ENCODE data around the gene ANKRD42. TPM values are rescaled to one million over a fixed set of nuclear protein-coding genes. Genes with fewer than 3 reads are reported as not detected.

ANKRD42 gene
- total and polyA plus RNA-seq, 9 of the 15 experiments (the other 6 are each of a cell fraction or from before 2014, with no cell fraction given), result 2.8 to 9.1 (median 6.1) TPM

DNA sequence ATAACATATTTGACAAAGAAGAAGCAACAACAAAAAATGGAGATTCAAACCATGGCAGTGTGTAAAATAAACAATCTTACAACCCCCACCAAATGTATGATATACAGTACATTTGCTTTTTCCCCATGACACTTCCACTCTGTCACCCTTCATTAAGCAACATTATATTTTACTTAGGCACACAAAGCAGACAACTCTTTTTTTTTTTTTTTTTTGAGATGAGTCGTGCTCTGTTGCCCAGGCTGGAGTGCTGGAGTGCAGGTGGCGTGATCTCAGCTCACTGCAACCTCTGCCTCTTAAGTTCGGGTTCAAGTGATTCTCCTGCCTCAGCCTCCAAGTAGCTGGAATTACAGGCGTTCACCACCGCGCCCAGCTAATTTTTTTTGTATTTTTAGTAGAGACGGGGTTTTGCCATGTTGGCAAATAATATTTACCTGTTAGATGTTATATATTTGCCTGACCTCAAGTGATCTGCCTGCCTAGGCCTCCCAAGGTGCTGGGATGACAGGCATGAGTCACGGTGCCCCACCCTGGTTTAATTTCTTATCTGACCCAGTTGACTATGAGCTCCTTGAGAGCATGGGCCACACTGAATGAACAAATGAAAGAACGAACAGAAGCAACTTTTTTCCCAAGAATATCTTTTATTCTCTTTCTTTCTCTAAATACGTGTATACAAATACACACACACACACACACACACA is 42.1 kb upstream of the ANKRD42 start (continued):
- no peak for TF ChIP-seq FOXM1 (IDR thresholded peaks at IDR 0.05; ENCODE audit: low read depth)
- no peak for TF ChIP-seq FOXM1 (CRISPR knock-in tag; IDR thresholded peaks at IDR 0.05; ENCODE audit: low read depth)
- no peak for TF ChIP-seq KDM2B (CRISPR knock-in tag; IDR thresholded peaks at IDR 0.05)
- TF ChIP-seq, protein P1, sequence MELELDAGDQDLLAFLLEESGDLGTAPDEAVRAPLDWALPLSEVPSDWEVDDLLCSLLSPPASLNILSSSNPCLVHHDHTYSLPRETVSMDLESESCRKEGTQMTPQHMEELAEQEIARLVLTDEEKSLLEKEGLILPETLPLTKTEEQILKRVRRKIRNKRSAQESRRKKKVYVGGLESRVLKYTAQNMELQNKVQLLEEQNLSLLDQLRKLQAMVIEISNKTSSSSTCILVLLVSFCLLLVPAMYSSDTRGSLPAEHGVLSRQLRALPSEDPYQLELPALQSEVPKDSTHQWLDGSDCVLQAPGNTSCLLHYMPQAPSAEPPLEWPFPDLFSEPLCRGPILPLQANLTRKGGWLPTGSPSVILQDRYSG (tag; conservative IDR thresholded peaks at IDR 0.05; ENCODE audit: low read depth), result peak; percentile 54; the same call in 1 of the 2 replicates
- 0 out of 4 replicates have a peak, but pooled peaks of 1 of the 2 experiments have one; percentile 26 for TF ChIP-seq FOXK2 (conservative IDR thresholded peaks at IDR 0.05 in 1 of 2, IDR thresholded peaks at IDR 0.05 in 1 of 2; ENCODE audit: low read depth in 2 of 2)
- TF ChIP-seq ATF1 (CRISPR knock-in tag; IDR thresholded peaks at IDR 0.05), result no peak
- TF ChIP-seq ATF1 (tag; IDR thresholded peaks at IDR 0.05), result 0 out of 2 replicates have a peak, but pooled peaks have one; percentile 19
- no peak for TF ChIP-seq HMG20A (CRISPR knock-in tag; conservative IDR thresholded peaks at IDR 0.05)
- TF ChIP-seq, protein P2, sequence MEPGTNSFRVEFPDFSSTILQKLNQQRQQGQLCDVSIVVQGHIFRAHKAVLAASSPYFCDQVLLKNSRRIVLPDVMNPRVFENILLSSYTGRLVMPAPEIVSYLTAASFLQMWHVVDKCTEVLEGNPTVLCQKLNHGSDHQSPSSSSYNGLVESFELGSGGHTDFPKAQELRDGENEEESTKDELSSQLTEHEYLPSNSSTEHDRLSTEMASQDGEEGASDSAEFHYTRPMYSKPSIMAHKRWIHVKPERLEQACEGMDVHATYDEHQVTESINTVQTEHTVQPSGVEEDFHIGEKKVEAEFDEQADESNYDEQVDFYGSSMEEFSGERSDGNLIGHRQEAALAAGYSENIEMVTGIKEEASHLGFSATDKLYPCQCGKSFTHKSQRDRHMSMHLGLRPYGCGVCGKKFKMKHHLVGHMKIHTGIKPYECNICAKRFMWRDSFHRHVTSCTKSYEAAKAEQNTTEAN (CRISPR knock-in tag; IDR thresholded peaks at IDR 0.05), result no peak
- peak; percentile 59; the same call in 1 of the 2 replicates for TF ChIP-seq HDAC2 (IDR thresholded peaks at IDR 0.05)
- TF ChIP-seq, protein P3, sequence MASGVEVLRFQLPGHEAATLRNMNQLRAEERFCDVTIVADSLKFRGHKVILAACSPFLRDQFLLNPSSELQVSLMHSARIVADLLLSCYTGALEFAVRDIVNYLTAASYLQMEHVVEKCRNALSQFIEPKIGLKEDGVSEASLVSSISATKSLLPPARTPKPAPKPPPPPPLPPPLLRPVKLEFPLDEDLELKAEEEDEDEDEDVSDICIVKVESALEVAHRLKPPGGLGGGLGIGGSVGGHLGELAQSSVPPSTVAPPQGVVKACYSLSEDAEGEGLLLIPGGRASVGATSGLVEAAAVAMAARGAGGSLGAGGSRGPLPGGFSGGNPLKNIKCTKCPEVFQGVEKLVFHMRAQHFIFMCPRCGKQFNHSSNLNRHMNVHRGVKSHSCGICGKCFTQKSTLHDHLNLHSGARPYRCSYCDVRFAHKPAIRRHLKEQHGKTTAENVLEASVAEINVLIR (CRISPR knock-in tag; IDR thresholded peaks at IDR 0.05), result no peak
- no peak for TF ChIP-seq ZNF324 (CRISPR knock-in tag; IDR thresholded peaks at IDR 0.05)
- TF ChIP-seq TGIF2 (CRISPR knock-in tag; IDR thresholded peaks at IDR 0.05), result no peak
- no peak for TF ChIP-seq TRIM28 (IDR thresholded peaks at IDR 0.05)
- TF ChIP-seq, protein P4, sequence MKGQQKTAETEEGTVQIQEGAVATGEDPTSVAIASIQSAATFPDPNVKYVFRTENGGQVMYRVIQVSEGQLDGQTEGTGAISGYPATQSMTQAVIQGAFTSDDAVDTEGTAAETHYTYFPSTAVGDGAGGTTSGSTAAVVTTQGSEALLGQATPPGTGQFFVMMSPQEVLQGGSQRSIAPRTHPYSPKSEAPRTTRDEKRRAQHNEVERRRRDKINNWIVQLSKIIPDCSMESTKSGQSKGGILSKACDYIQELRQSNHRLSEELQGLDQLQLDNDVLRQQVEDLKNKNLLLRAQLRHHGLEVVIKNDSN (CRISPR knock-in tag; IDR thresholded peaks at IDR 0.05), result no peak
- no peak for TF ChIP-seq ZNF79 (CRISPR knock-in tag; IDR thresholded peaks at IDR 0.05; ENCODE audit: low read depth)
- TF ChIP-seq BHLHE40 (IDR thresholded peaks at IDR 0.05; ENCODE audit: low read length), result no peak
- TF ChIP-seq ZNF12 (CRISPR knock-in tag; IDR thresholded peaks at IDR 0.05), result no peak
- TF ChIP-seq, protein P5, sequence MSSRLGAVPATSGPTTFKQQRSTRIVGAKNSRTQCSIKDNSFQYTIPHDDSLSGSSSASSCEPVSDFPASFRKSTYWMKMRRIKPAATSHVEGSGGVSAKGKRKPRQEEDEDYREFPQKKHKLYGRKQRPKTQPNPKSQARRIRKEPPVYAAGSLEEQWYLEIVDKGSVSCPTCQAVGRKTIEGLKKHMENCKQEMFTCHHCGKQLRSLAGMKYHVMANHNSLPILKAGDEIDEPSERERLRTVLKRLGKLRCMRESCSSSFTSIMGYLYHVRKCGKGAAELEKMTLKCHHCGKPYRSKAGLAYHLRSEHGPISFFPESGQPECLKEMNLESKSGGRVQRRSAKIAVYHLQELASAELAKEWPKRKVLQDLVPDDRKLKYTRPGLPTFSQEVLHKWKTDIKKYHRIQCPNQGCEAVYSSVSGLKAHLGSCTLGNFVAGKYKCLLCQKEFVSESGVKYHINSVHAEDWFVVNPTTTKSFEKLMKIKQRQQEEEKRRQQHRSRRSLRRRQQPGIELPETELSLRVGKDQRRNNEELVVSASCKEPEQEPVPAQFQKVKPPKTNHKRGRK (tag; IDR thresholded peaks at IDR 0.05), result no peak
- TF ChIP-seq CSDE1 (IDR thresholded peaks at IDR 0.05), result no peak
- TF ChIP-seq NR3C1 (CRISPR knock-in tag; IDR thresholded peaks at IDR 0.05), result no peak
- peak; percentile 52; the same call in 1 of the 2 replicates for TF ChIP-seq ATF7 (IDR thresholded peaks at IDR 0.05)
- TF ChIP-seq ZNF695 (CRISPR knock-in tag; IDR thresholded peaks at IDR 0.05), result no peak
